Neuronal stem cell (in vitro differentiated cells): ENCODE measurements around the gene SDHAF4. TPM values are rescaled to one million over a fixed set of nuclear protein-coding genes. Genes with fewer than 3 reads are reported as not detected.

Experiments used
- DNase-seq: peaks from one replicate; pipeline ENCODE4 v3.0.0-alpha.2; 2013; ENCODE audit warnings: low spot score
- H2AFZ ChIP-seq: one replicate; pipeline ENCODE4 v1.6.1; 2013; ENCODE audit warnings: mild to moderate bottlenecking, low read length, inconsistent platforms
- H2AK5ac ChIP-seq: 2 replicates; pipeline ENCODE4 v1.6.1; 2013; ENCODE audit warnings: low read depth, mild to moderate bottlenecking, inconsistent platforms, low read length, moderate library complexity, mixed read lengths
- H2BK120ac ChIP-seq: 2 replicates; pipeline ENCODE4 v1.6.1; 2013; ENCODE audit warnings: low read depth, mild to moderate bottlenecking, inconsistent platforms, low read length, moderate library complexity, mixed read lengths
- H2BK12ac ChIP-seq: one replicate; pipeline ENCODE4 v1.6.1; 2013; ENCODE audit warnings: low read length, inconsistent platforms
- H2BK15ac ChIP-seq: 2 replicates; pipeline ENCODE4 v1.6.1; 2013; ENCODE audit warnings: mild to moderate bottlenecking, low read length, inconsistent platforms, mixed read lengths
- H2BK5ac ChIP-seq: one replicate; pipeline ENCODE4 v1.6.1; 2013; ENCODE audit warnings: inconsistent platforms, mild to moderate bottlenecking, low read length, moderate library complexity
- H3K14ac ChIP-seq: one replicate; pipeline ENCODE4 v1.6.1; 2013; ENCODE audit warnings: low read length, inconsistent platforms
- H3K18ac ChIP-seq: 2 replicates; pipeline ENCODE4 v1.6.1; 2013; ENCODE audit warnings: low read length, inconsistent platforms
- H3K23ac ChIP-seq: 2 replicates; pipeline ENCODE4 v1.6.1; 2013; ENCODE audit warnings: low read depth, mild to moderate bottlenecking, mixed read lengths, low read length, inconsistent platforms; ENCODE audit not compliant: poor library complexity
- H3K27ac ChIP-seq: replicated peaks from 3 replicates; pipeline ENCODE4 v1.5.1; 2013; ENCODE audit warnings: low read length, inconsistent platforms
- H3K27me3 ChIP-seq, 3 experiments: 2 replicates each; pipeline ENCODE4 v1.6.1; 2013; ENCODE audit warnings: low read length in 3 of 3, mild to moderate bottlenecking in 2 of 3, inconsistent platforms in 1 of 3, low read depth in 1 of 3, mixed read lengths in 1 of 3, moderate library complexity in 1 of 3; ENCODE audit not compliant: control insufficient read depth in 3 of 3, insufficient read depth in 3 of 3
- H3K36me3 ChIP-seq, 2 donors: replicated peaks in 1 of 2; 2 replicates each; pipeline ENCODE4 v1.6.1; 2013; ENCODE audit warnings: low read length in 2 of 2; ENCODE audit not compliant: control insufficient read depth in 2 of 2, insufficient read depth in 2 of 2
- H3K4ac ChIP-seq: 2 replicates; pipeline ENCODE4 v1.6.1; 2013; ENCODE audit warnings: inconsistent platforms, mild to moderate bottlenecking, low read length, moderate library complexity
- H3K4me1 ChIP-seq, 2 donors: 1 replicate in 1 of 2; 2 replicates in 1 of 2; pipeline ENCODE4 v1.6.1; 2013; ENCODE audit warnings: low read length in 2 of 2, low read depth in 1 of 2; ENCODE audit not compliant: control insufficient read depth in 2 of 2, insufficient read depth in 1 of 2
- H3K4me2 ChIP-seq: one replicate; pipeline ENCODE4 v1.6.1; 2013; ENCODE audit warnings: mild to moderate bottlenecking, low read length, inconsistent platforms; ENCODE audit not compliant: insufficient read depth, poor library complexity, severe bottlenecking
- H3K4me3 ChIP-seq, 2 donors: 2 replicates each; pipeline ENCODE4 v1.5.1; 2013; ENCODE audit warnings: low read length in 2 of 2, mild to moderate bottlenecking in 2 of 2, inconsistent platforms in 1 of 2, moderate library complexity in 1 of 2
- H3K79me1 ChIP-seq: one replicate; pipeline ENCODE4 v1.6.1; 2013; ENCODE audit warnings: low read depth, mild to moderate bottlenecking, inconsistent platforms, low read length, moderate library complexity
- H3K9ac ChIP-seq: one replicate; pipeline ENCODE4 v1.6.1; 2013; ENCODE audit warnings: mild to moderate bottlenecking, low read depth, low read length, inconsistent platforms; ENCODE audit not compliant: poor library complexity
- H3K9me3 ChIP-seq, 2 donors: replicated peaks in 1 of 2; 2 replicates each; pipeline versions ENCODE3 to v1.6.1; 2013; ENCODE audit warnings: low read length in 2 of 2, mild to moderate bottlenecking in 2 of 2, inconsistent platforms in 1 of 2, low read depth in 1 of 2, mixed read lengths in 1 of 2, moderate library complexity in 1 of 2; ENCODE audit not compliant: control insufficient read depth in 2 of 2, insufficient read depth in 1 of 2
- H4K8ac ChIP-seq: one replicate; pipeline ENCODE4 v1.6.1; 2013; ENCODE audit warnings: low read depth, mild to moderate bottlenecking, inconsistent platforms, low read length, moderate library complexity
- H4K91ac ChIP-seq: one replicate; pipeline ENCODE4 v1.6.1; 2013; ENCODE audit warnings: low read length, low read depth, mild to moderate bottlenecking, inconsistent platforms; ENCODE audit not compliant: poor library complexity
- WGBS, 2 donors: extraction: QIAGEN DNeasy Blood & Tissue Kit; methylation state at CpG; one replicate each; pipeline ENCODE4 v1.1.7; 2013; ENCODE audit warnings: missing lambda C conversion rate in 2 of 2, mixed read lengths in 1 of 2; ENCODE audit not compliant: insufficient read length in 2 of 2, insufficient replicate concordance in 1 of 2; ENCODE audit errors: extremely low coverage in 2 of 2; 5-methylcytosine and 5-hydroxymethylcytosine counted together
- polyA plus RNA-seq, 2 experiments: library from polyadenylated mRNA; stranded (reverse); fragments of 200-250 nt; gene quantifications; one replicate each; pipeline ENCODE4 v1.2.3, GENCODE V29; 2013

The SDHAF4 gene
- 68.9 TPM for polyA plus RNA-seq (2013, experiment 1 of 2)
- polyA plus RNA-seq (2013, experiment 2 of 2), result 69.0 TPM

GRCh38 chr6:70566751-70567382, at the start of gene SDHAF4:
TSS of gene SDHAF4 (plus strand) at chr6:70566930. CDS start at chr6:70566941, 11 bp downstream.
- DNase-seq, result peak; percentile 85
- Histone ChIP-seq H3K9me3 (peaks cover 2 to 26% of the 10 kb centered on the region in 2 donors), H3K9ac (peak within 1 kb of the TSS; percentile 97)

DNA sequence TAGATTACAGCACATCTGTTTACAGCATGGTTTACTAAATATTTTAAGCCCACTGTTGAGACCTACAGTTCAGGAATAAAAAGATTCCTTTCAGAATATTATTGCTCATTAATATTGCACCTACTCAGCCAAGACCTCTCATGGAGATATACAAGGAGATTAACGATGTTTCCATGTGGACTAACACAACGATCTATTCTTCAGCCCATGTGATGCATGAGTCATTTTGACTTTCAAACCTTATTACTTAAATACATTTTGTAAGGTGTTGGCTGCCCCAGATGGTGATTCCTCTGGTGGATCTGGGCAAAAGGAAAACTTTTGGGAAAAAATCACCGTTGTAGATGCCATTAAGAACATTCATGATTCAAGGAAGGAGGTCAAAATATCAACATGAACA, 48.0 kb upstream of the SDHAF4 start:
- no peaks in the 10 kb centered on the region for H3K27me3 ChIP-seq
- no peak for DNase-seq
- H2AK5ac ChIP-seq, result no peak overlapping the region
- H3K4me2 ChIP-seq, result no peak overlapping the region
- H3K79me1 ChIP-seq, result no peaks in the 10 kb centered on the region
- peaks cover 0 to 30% of the 10 kb centered on the region in 2 donors for H3K36me3 ChIP-seq
- H3K4ac ChIP-seq, result no peak overlapping the region
- no peak overlapping the region for H3K14ac ChIP-seq
- no peak overlapping the region for H2BK5ac ChIP-seq
- H3K9ac ChIP-seq, result no peak overlapping the region
- H4K8ac ChIP-seq, result no peak overlapping the region
- no peaks in the 10 kb centered on the region for H3K4me1 ChIP-seq
- no peak overlapping the region for H3K23ac ChIP-seq
- H3K9me3 ChIP-seq, result peaks cover 0 to 16% of the 10 kb centered on the region in 2 donors
- no peak overlapping the region for H2BK12ac ChIP-seq
- H3K18ac ChIP-seq, result no peak overlapping the region
- WGBS, 2 donors, result no CpG with 5 or more reads among the region's 3 CpGs
- no peak overlapping the region for H4K91ac ChIP-seq
- no peak overlapping the region for H3K4me3 ChIP-seq
- no peak overlapping the region for H2BK120ac ChIP-seq
- no peak overlapping the region for H3K27ac ChIP-seq
- H2AFZ ChIP-seq, result no peak overlapping the region
- no peak overlapping the region for H2BK15ac ChIP-seq

More at GRCh38 chr6:70566751-70567382, at the start of gene SDHAF4:
- Histone ChIP-seq H2AFZ (peak within 1 kb of the TSS; percentile 94), H3K4me3 (peak within 1 kb of the TSS; percentile 84 to 89), H3K79me1 (peaks cover 4% of the 10 kb centered on the region), H3K18ac (peak within 1 kb of the TSS; percentile 97), H2BK15ac (no peak within 1 kb of the TSS), H4K8ac (peak within 1 kb of the TSS; percentile 87), H3K27ac (no peak within 1 kb of the TSS), H3K36me3 (peaks cover 2 to 31% of the 10 kb centered on the region in 2 donors), H2AK5ac (peak within 1 kb of the TSS; percentile 97), H3K14ac (peak within 1 kb of the TSS; percentile 76), H4K91ac (no peak within 1 kb of the TSS), H3K4ac (no peak within 1 kb of the TSS), H3K4me1 (no peaks in the 10 kb centered on the region), H2BK12ac (no peak within 1 kb of the TSS), H3K27me3 (no peaks in the 10 kb centered on the region), H3K4me2 (peak within 1 kb of the TSS; percentile 54), H3K23ac (peak within 1 kb of the TSS; percentile 99), H2BK120ac (no peak within 1 kb of the TSS), H2BK5ac (no peak within 1 kb of the TSS)
- no CpG with 5 or more reads among the region's 49 CpGs for WGBS, 2 donors

- Histone ChIP-seq H3K4me2 (no peak overlapping the region), H3K9me3 (peaks cover 0 to 6% of the 10 kb centered on the region in 2 donors), H3K27ac (no peak overlapping the region), H3K27me3 (no peaks in the 10 kb centered on the region), H3K4me1 (no peaks in the 10 kb centered on the region), H3K79me1 (no peaks in the 10 kb centered on the region), H3K4me3 (no peak overlapping the region), H2BK5ac (no peak overlapping the region), H3K18ac (no peak overlapping the region), H3K14ac (no peak overlapping the region), H4K8ac (no peak overlapping the region), H2BK120ac (no peak overlapping the region), H2BK15ac (no peak overlapping the region), H3K36me3 (peaks cover 1 to 34% of the 10 kb centered on the region in 2 donors), H3K23ac (no peak overlapping the region), H3K9ac (no peak overlapping the region), H3K4ac (no peak overlapping the region), H4K91ac (no peak overlapping the region), H2AK5ac (no peak overlapping the region), H2AFZ (no peak overlapping the region), H2BK12ac (no peak overlapping the region)
- no peak for DNase-seq
Observed at GRCh38 chr6:70520575-70520974, 46.2 kb upstream of the SDHAF4 start.

DNA sequence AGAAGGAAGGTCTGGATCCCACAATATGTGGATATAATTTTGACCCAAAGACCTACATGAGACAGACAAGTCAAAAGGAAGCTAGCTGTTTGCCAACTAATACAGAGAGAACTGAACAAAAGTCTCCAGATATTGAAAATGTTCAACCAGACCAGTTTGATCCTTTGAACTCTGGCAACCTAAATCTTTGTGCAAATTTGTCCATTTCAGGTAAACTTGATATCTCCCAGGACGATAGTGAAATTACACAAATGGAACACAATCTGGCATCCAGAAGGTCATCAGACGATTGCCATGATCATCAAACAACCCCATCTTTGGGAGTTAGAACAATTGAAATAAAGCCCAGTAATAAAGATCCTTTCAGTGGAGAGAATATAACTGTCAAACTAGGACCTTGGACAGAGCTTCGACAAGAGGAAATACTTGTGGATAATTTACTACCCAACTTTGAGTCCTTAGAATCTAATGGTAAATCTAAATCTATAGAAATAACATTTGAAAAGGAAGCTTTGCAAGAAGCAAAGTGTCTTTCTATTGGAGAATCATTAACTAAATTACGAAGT, 41.9 kb upstream of the SDHAF4 start:
- WGBS, 2 donors, result no CpG with 5 or more reads among the region's 4 CpGs
- no peak overlapping the region for H3K4me2 ChIP-seq

More for the DNA sequence above, 41.9 kb upstream of the SDHAF4 start:
- H3K79me1 ChIP-seq, result no peaks in the 10 kb centered on the region
- no peak overlapping the region for H4K91ac ChIP-seq
- H3K9ac ChIP-seq, result no peak overlapping the region
- no peak overlapping the region for H3K27ac ChIP-seq
- no peak overlapping the region for H2AK5ac ChIP-seq
- no peak overlapping the region for H3K18ac ChIP-seq
- H4K8ac ChIP-seq, result no peak overlapping the region
- no peak overlapping the region for H3K4me3 ChIP-seq
- H2AFZ ChIP-seq, result no peak overlapping the region
- no peak overlapping the region for H3K23ac ChIP-seq
- no peak overlapping the region for H2BK12ac ChIP-seq
- H3K27me3 ChIP-seq, result no peaks in the 10 kb centered on the region
- no peak overlapping the region for H2BK15ac ChIP-seq
- no peak overlapping the region for H2BK5ac ChIP-seq
- no peak overlapping the region for H3K4ac ChIP-seq
- no peak for DNase-seq
- H3K4me1 ChIP-seq, result no peaks in the 10 kb centered on the region
- no peak overlapping the region for H2BK120ac ChIP-seq
- no peaks in the 10 kb centered on the region for H3K9me3 ChIP-seq
- H3K36me3 ChIP-seq, result peaks cover 1 to 59% of the 10 kb centered on the region in 2 donors
- no peak overlapping the region for H3K14ac ChIP-seq
